Measurements from ENCODE around the gene CFAP68. TPM values are rescaled to one million over a fixed set of nuclear protein-coding genes. Genes with fewer than 3 reads are reported as not detected.
A peak's percentile ranks its signal among the peaks of the same experiment; 100 is the strongest.
"Not testable (repeated sequence)": the region's sequence is repeated elsewhere in the genome, so short reads cannot be mapped to it uniquely, and the experiment has no call there.

The CFAP68 gene
- total and polyA plus RNA-seq, 10 donors, result 9.4 to 37.1 (median 13.6) TPM

DNA sequence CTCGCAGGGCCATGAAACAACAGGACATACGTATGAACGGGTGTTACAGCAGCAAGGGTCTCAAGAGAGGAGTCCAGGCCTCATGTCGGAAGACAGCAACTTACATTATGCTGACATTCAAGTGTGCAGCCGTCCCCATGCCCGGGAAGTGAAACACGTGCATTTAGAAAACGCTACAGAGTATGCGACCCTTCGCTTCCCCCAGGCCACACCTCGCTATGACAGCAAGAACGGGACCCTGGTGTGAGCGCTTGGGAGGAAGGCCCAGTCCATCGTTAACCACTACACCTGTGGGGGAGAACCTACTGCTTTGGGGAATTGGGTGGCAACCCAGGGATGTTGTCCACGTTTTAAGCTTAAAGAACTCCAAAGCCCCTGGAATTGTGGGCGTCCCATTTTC is 46.6 kb downstream of the CFAP68 start:
- intact Hi-C loops (cut with DNase I; ENCODE audit: low total_unique reads), result loop anchor here (2.0 kb wide), 1 partner anchor 47 kb away; the partner anchor contains the start of genes CFAP68 and FDXACB1
- TF ChIP-seq POLR2AphosphoS5 (IDR thresholded peaks at IDR 0.05) (no peak), POLR2A (IDR thresholded peaks at IDR 0.05) (no peak)
- TF ChIP-seq, protein P1, sequence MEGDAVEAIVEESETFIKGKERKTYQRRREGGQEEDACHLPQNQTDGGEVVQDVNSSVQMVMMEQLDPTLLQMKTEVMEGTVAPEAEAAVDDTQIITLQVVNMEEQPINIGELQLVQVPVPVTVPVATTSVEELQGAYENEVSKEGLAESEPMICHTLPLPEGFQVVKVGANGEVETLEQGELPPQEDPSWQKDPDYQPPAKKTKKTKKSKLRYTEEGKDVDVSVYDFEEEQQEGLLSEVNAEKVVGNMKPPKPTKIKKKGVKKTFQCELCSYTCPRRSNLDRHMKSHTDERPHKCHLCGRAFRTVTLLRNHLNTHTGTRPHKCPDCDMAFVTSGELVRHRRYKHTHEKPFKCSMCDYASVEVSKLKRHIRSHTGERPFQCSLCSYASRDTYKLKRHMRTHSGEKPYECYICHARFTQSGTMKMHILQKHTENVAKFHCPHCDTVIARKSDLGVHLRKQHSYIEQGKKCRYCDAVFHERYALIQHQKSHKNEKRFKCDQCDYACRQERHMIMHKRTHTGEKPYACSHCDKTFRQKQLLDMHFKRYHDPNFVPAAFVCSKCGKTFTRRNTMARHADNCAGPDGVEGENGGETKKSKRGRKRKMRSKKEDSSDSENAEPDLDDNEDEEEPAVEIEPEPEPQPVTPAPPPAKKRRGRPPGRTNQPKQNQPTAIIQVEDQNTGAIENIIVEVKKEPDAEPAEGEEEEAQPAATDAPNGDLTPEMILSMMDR (IDR thresholded peaks at IDR 0.05 in 8 of 11, conservative IDR thresholded peaks at IDR 0.05 in 3 of 11), result no peak
- DNase-seq, result peak; percentile 85
- H3K36me3 ChIP-seq, result no peaks in the 10 kb centered on the region
- peak overlapping the region in 2 of 8 donors; percentile 51 to 74 for H3K4me3 ChIP-seq
- 92 to 97% (median 95%) methylated on average over 16 of the region's 16 CpGs for WGBS, 5 donors
- peaks cover 5 to 32% (median 14%) of the 10 kb centered on the region in 6 donors for H3K4me1 ChIP-seq
- H3K27ac ChIP-seq, result peak overlapping the region; percentile 71 to 90 (median 80)
- no peaks in the 10 kb centered on the region for H3K27me3 ChIP-seq (replicated peaks in 1 of 7)
- H3K9me3 ChIP-seq, result no peaks in the 10 kb centered on the region

DNA sequence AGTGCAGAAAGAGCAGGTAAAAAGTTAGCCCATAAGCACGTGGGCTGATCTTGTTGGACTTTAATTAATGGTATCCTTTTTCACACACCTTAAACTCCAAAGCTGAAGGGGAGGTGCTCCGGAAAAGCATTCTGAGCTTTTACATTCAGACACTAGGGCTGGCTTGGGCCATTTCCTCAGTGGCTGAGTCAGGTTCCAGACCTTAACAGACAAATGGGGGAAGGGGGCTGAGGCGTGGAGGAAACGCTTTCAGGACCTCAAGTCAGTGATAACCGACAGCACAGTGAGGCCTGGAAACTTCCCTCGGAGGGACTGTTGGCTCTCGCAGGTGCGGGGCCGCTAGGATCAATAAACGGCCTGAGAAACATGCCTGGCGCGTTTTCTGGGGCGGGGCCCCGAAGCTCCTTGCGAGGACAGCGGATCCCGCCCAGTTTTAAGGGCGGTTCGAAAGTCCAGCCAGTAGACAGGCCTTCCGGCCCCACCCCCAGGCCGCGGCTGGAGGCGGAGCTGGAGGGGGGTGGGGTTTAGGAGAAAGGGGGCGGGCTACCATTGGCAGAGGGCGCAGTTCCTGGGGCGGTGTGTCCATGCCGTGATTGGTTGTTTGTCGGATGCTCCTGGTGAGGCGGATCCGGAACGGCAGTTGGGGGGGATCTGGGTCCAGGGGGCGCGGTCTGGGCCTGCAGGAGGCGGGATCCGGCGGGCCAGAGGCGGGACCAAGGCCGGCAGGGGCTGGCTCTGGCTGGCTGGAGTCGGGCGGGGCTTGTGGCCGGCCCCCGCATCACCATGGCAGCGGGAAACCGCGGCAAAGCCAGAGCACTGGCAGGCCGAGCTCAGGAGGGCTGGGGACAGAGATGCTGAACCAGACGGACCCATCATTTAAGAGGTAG is 47.4 kb downstream of the CFAP68 start:
- Histone ChIP-seq H3K4me1 (peaks cover 5 to 35% (median 16%) of the 10 kb centered on the region in 6 donors), H3K4me3 (peak overlapping the region; percentile 28 to 74 (median 44)), H3K36me3 (no peaks in the 10 kb centered on the region), H3K27me3 (replicated peaks in 1 of 7) (no peaks in the 10 kb centered on the region), H3K27ac (peak overlapping the region; percentile 71 to 90 (median 80)), H3K9me3 (no peaks in the 10 kb centered on the region)
- DNase-seq, result peak; percentile 99
- intact Hi-C loops (cut with DNase I; ENCODE audit: low total_unique reads), result loop anchor here (2.0 kb wide), 1 partner anchor 48 kb away; the partner anchor contains the start of genes CFAP68 and FDXACB1
- TF ChIP-seq POLR2AphosphoS5 (IDR thresholded peaks at IDR 0.05) (peak; percentile 74 to 81 (median 78)), POLR2A (IDR thresholded peaks at IDR 0.05) (no peak)
- TF ChIP-seq, protein P1 (IDR thresholded peaks at IDR 0.05 in 8 of 11, conservative IDR thresholded peaks at IDR 0.05 in 3 of 11), result peak in 3 of 11 experiments; percentile 9 to 47 (median 39)
- 1% methylated on average over 34 to 47 of the region's 47 CpGs for WGBS, 5 donors

GRCh38 chr11:111930472-111930871 is 51.1 kb downstream of the CFAP68 start:
- TF ChIP-seq POLR2AphosphoS5 (IDR thresholded peaks at IDR 0.05), result no peak
- TF ChIP-seq POLR2A (IDR thresholded peaks at IDR 0.05), result no peak
- TF ChIP-seq, protein P1 (IDR thresholded peaks at IDR 0.05 in 8 of 11, conservative IDR thresholded peaks at IDR 0.05 in 3 of 11), result no peak
- Histone ChIP-seq H3K36me3 (no peaks in the 10 kb centered on the region), H3K27me3 (replicated peaks in 1 of 7) (no peaks in the 10 kb centered on the region), H3K27ac (no peak overlapping the region), H3K9me3 (no peaks in the 10 kb centered on the region), H3K4me1 (peaks cover 8 to 36% (median 26%) of the 10 kb centered on the region in 6 donors), H3K4me3 (no peak overlapping the region)
- no peak for DNase-seq
- 79 to 92% (median 83%) methylated on average over 4 of the region's 4 CpGs for WGBS, 5 donors
- intact Hi-C loops (cut with DNase I; ENCODE audit: low total_unique reads), result loop anchor here (10.0 kb wide), 1 partner anchor 54 kb away; no protein-coding TSS in a partner anchor

GRCh38 chr11:111932611-111932950 is 53.2 kb downstream of the CFAP68 start:
- intact Hi-C loops (cut with DNase I; ENCODE audit: low total_unique reads), result loop anchor here (10.0 kb wide), 1 partner anchor 52 kb away; no protein-coding TSS in a partner anchor
- WGBS, 5 donors, result 68 to 79% (median 71%) methylated on average over 2 of the region's 2 CpGs
- Histone ChIP-seq H3K27ac (no peak overlapping the region), H3K9me3 (no peaks in the 10 kb centered on the region), H3K4me1 (peaks cover 9 to 43% (median 32%) of the 10 kb centered on the region in 6 donors), H3K4me3 (no peak overlapping the region), H3K36me3 (no peaks in the 10 kb centered on the region), H3K27me3 (replicated peaks in 1 of 7) (peaks cover 0 to 4% (median 0%) of the 10 kb centered on the region in 7 donors)
- no peak for DNase-seq
- TF ChIP-seq POLR2AphosphoS5 (IDR thresholded peaks at IDR 0.05) (no peak), POLR2A (IDR thresholded peaks at IDR 0.05) (no peak)
- TF ChIP-seq, protein P1 (IDR thresholded peaks at IDR 0.05 in 8 of 11, conservative IDR thresholded peaks at IDR 0.05 in 3 of 11), result no peak

GRCh38 chr11:111933176-111933575 is 53.8 kb downstream of the CFAP68 start:
- not testable (repeated sequence) for H3K27me3 ChIP-seq (replicated peaks in 1 of 7); H3K4me3 ChIP-seq; H3K36me3 ChIP-seq; H3K9me3 ChIP-seq; DNase-seq; H3K27ac ChIP-seq
- peaks cover 10 to 43% (median 35%) of the 10 kb centered on the region in 6 donors for H3K4me1 ChIP-seq
- intact Hi-C loops (cut with DNase I; ENCODE audit: low total_unique reads), result loop anchor here (10.0 kb wide), 1 partner anchor 52 kb away; no protein-coding TSS in a partner anchor
- WGBS, 5 donors, result 93 to 97% (median 95%) methylated on average over 14 of the region's 14 CpGs

Data from spleen (tissue), 11 donors.